H1 (cell line): ENCODE measurements around the gene ATOH8. TPM values are rescaled to one million over a fixed set of nuclear protein-coding genes. Genes with fewer than 3 reads are reported as not detected.

Experiments used
- POLR2AphosphoS5 ChIP-seq: IDR thresholded peaks from 2 replicates; pipeline ENCODE4 v1.6.1; 2011; ENCODE audit warnings: low read depth, low read length
- polyA plus RNA-seq, 7 experiments: library from polyadenylated mRNA; depleted of rRNA in 3 of 7; stranded (reverse) in 5 of 7; unstranded in 2 of 7; fragments of >200 nt in 5 of 7; fragments of 200-250 nt in 2 of 7; gene quantifications; 1 replicate in 5 of 7; 2 replicates in 1 of 7; 4 replicates in 1 of 7; pipeline versions ENCODE4 v1.2.1 to v1.2.3, GENCODE V29; 2011 to 2013; ENCODE audit warnings: missing spikeins in 2 of 7, mixed read lengths in 2 of 7
- total RNA-seq: library from RNA; stranded (reverse); fragmentation: NEBNext Ultra II Directional; extraction: Animal tissue kit (Norgen Biotek cat#: 25700); gene quantifications from 2 replicates; pipeline ENCODE4 v1.2.1, GENCODE V29; 2021

ATOH8 gene
- total and polyA plus RNA-seq, 2 of the 8 experiments (the other 6 are each of a cell fraction or from before 2014, with no cell fraction given), result 0.50 to 0.53 TPM

DNA sequence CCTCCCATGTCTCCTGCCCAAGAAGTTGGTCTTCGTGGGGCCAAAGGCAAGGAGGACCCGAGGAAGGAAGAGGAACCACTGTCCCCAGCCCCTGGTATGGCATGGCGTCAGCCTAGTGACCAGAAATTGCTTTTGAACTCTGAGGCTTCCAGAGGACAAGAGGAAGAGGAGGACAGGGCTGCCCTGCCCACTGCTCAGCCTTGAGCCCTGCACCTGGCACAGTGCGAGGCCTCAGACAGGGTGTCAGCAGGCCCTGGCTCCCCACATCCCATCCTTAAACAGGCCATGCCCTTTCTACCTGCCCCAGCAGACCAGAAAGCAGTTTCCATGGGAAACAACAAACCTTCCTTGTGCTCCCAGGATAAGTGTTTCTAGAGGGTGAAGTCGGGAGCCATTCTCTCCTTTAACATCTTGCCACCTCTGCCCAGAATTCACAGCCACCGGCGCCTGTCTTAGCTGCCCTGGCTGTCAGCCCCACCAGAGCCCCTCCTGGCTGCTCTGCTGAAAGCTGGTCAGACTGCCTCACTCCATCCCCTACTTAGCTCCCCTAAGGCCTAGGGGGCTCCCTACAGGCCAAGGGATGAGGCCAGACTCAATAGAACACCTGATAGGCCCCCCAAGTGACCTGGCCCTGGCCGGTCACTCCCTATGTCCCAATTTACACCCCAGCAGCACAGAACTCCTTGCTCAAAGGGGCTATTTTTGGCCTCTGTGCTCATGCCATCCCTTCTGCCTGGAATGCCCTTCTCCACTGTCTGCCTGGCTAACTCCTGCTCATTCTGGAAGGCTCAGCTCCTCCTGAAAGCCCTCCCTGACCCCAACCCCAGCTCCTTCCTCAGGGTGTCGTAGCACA lies 20.6 kb downstream of the ATOH8 start (continued):
- TF ChIP-seq POLR2AphosphoS5, result no peak
